ENCODE results near the gene SPATA46.

GRCh38 chr1:162404550-162405160 is 28.0 kb upstream of the SPATA46 start:
- TF ChIP-seq, protein P1, sequence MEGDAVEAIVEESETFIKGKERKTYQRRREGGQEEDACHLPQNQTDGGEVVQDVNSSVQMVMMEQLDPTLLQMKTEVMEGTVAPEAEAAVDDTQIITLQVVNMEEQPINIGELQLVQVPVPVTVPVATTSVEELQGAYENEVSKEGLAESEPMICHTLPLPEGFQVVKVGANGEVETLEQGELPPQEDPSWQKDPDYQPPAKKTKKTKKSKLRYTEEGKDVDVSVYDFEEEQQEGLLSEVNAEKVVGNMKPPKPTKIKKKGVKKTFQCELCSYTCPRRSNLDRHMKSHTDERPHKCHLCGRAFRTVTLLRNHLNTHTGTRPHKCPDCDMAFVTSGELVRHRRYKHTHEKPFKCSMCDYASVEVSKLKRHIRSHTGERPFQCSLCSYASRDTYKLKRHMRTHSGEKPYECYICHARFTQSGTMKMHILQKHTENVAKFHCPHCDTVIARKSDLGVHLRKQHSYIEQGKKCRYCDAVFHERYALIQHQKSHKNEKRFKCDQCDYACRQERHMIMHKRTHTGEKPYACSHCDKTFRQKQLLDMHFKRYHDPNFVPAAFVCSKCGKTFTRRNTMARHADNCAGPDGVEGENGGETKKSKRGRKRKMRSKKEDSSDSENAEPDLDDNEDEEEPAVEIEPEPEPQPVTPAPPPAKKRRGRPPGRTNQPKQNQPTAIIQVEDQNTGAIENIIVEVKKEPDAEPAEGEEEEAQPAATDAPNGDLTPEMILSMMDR (tag by site-specific recombination; IDR thresholded peaks at IDR 0.05), result no peak
- TF ChIP-seq, protein P2, sequence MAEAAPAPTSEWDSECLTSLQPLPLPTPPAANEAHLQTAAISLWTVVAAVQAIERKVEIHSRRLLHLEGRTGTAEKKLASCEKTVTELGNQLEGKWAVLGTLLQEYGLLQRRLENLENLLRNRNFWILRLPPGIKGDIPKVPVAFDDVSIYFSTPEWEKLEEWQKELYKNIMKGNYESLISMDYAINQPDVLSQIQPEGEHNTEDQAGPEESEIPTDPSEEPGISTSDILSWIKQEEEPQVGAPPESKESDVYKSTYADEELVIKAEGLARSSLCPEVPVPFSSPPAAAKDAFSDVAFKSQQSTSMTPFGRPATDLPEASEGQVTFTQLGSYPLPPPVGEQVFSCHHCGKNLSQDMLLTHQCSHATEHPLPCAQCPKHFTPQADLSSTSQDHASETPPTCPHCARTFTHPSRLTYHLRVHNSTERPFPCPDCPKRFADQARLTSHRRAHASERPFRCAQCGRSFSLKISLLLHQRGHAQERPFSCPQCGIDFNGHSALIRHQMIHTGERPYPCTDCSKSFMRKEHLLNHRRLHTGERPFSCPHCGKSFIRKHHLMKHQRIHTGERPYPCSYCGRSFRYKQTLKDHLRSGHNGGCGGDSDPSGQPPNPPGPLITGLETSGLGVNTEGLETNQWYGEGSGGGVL (tag by site-specific recombination; IDR thresholded peaks at IDR 0.05), result no peak
- TF ChIP-seq ZNF76 (tag by site-specific recombination; IDR thresholded peaks at IDR 0.05; ENCODE audit: borderline replicate concordance, low read depth) (no peak), ZBTB20 (tag by site-specific recombination; IDR thresholded peaks at IDR 0.05) (no peak), ZNF571 (tag by site-specific recombination; IDR thresholded peaks at IDR 0.05) (no peak), IKZF3 (tag by site-specific recombination; IDR thresholded peaks at IDR 0.05) (no peak)
- TF ChIP-seq, protein P3, sequence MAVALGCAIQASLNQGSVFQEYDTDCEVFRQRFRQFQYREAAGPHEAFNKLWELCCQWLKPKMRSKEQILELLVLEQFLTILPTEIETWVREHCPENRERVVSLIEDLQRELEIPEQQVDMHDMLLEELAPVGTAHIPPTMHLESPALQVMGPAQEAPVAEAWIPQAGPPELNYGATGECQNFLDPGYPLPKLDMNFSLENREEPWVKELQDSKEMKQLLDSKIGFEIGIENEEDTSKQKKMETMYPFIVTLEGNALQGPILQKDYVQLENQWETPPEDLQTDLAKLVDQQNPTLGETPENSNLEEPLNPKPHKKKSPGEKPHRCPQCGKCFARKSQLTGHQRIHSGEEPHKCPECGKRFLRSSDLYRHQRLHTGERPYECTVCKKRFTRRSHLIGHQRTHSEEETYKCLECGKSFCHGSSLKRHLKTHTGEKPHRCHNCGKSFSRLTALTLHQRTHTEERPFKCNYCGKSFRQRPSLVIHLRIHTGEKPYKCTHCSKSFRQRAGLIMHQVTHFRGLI (tag by site-specific recombination; IDR thresholded peaks at IDR 0.05), result no peak
- TF ChIP-seq, protein P4, sequence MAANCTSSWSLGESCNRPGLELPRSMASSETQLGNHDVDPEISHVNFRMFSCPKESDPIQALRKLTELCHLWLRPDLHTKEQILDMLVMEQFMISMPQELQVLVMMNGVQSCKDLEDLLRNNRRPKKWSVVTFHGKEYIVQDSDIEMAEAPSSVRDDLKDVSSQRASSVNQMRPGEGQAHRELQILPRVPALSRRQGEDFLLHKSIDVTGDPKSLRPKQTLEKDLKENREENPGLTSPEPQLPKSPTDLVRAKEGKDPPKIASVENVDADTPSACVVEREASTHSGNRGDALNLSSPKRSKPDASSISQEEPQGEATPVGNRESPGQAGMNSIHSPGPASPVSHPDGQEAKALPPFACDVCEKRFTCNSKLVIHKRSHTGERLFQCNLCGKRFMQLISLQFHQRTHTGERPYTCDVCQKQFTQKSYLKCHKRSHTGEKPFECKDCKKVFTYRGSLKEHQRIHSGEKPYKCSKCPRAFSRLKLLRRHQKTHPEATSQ (tag by site-specific recombination; IDR thresholded peaks at IDR 0.05), result no peak

All from HEK293 (cell line).